IMR-90 (cell line): Measurements from ENCODE around the gene SLC19A1. TPM values are rescaled to one million over a fixed set of nuclear protein-coding genes. Genes with fewer than 3 reads are reported as not detected.
"Not testable (repeated sequence)": the region's sequence is repeated elsewhere in the genome, so short reads cannot be mapped to it uniquely, and the experiment has no call there.

Source experiments
- ATAC-seq: fragments of 200-7000 bp; cut with Tn5 transposase; 2 replicates; pipeline ENCODE4 v1.9.1; 2020; ENCODE audit warnings: low read depth, mild to moderate bottlenecking, moderate library complexity
- BruUV-seq: library from RNA; stranded (reverse); fragments of 400-500 nt; replicated peaks from 2 replicates; lab custom pipeline; 2021; lab: Mats Ljungman, UMichigan
- CTCF ChIA-PET: fragments of 300-600 bp; formaldehyde crosslinking; extraction: SDS; loops from one replicate; lab custom pipeline; 2021; ENCODE audit warnings: antibody characterized with exemption; lab: Yijun Ruan, JAX
- POLR2A ChIA-PET: fragments of 300-600 bp; sonication (Branson Sonifier 250); formaldehyde crosslinking; loops from one replicate; lab custom pipeline; 2022; ENCODE audit warnings: antibody characterized with exemption; ENCODE audit not compliant: unreplicated experiment; lab: Charles Lee
- DNase-seq: peaks from one replicate; pipeline ENCODE4 v3.0.0; 2013
- H2AFZ ChIP-seq: replicated peaks from 2 replicates; pipeline ENCODE3; 2013; ENCODE audit warnings: low read length, mild to moderate bottlenecking; ENCODE audit not compliant: poor library complexity
- H2AK5ac ChIP-seq: 2 replicates; pipeline ENCODE4 v1.6.1; 2013; ENCODE audit warnings: low read depth, low read length, inconsistent platforms
- H2AK9ac ChIP-seq: replicated peaks from 2 replicates; pipeline ENCODE3; 2013; ENCODE audit warnings: mild to moderate bottlenecking, low read depth, low read length, moderate library complexity; ENCODE audit not compliant: poor library complexity
- H2BK120ac ChIP-seq: 2 replicates; pipeline ENCODE4 v1.6.1; 2013; ENCODE audit warnings: low read depth, low read length, inconsistent platforms
- H2BK15ac ChIP-seq: 3 replicates; pipeline ENCODE4 v1.6.1; 2013; ENCODE audit warnings: low read depth, low read length, inconsistent platforms
- H2BK20ac ChIP-seq: 2 replicates; pipeline ENCODE4 v1.6.1; 2013; ENCODE audit warnings: low read depth, mild to moderate bottlenecking, inconsistent platforms, low read length, moderate library complexity
- H2BK5ac ChIP-seq: 2 replicates; pipeline ENCODE4 v1.6.1; 2013; ENCODE audit warnings: mild to moderate bottlenecking, low read depth, low read length, inconsistent platforms; ENCODE audit not compliant: poor library complexity, severe bottlenecking
- H3K14ac ChIP-seq: replicated peaks from 2 replicates; pipeline ENCODE4 v1.6.1; 2013; ENCODE audit warnings: low read depth, low read length, inconsistent platforms
- H3K18ac ChIP-seq: 2 replicates; pipeline ENCODE4 v1.6.1; 2013; ENCODE audit warnings: low read depth, low read length, control low read depth
- H3K23ac ChIP-seq: 2 replicates; pipeline ENCODE4 v1.6.1; 2013; ENCODE audit warnings: low read depth, low read length, inconsistent platforms
- H3K27ac ChIP-seq: 2 replicates; pipeline ENCODE4 v1.5.1; 2013; ENCODE audit warnings: mild to moderate bottlenecking, control low read depth, low read length; ENCODE audit not compliant: insufficient read depth
- H3K27me3 ChIP-seq: 2 replicates; pipeline ENCODE4 v1.6.1; 2013; ENCODE audit warnings: low read length; ENCODE audit not compliant: control insufficient read depth, insufficient read depth
- H3K36me3 ChIP-seq: 2 replicates; pipeline ENCODE4 v1.6.1; 2013; ENCODE audit warnings: low read length, mixed read lengths; ENCODE audit not compliant: control insufficient read depth, insufficient read depth
- H3K4ac ChIP-seq: 2 replicates; pipeline ENCODE4 v1.6.1; 2013; ENCODE audit warnings: low read depth, low read length, inconsistent platforms
- H3K4me1 ChIP-seq: 2 replicates; pipeline ENCODE4 v1.6.1; 2013; ENCODE audit warnings: low read length, mixed read lengths; ENCODE audit not compliant: control insufficient read depth, insufficient read depth
- H3K4me2 ChIP-seq: 2 replicates; pipeline ENCODE4 v1.6.1; 2013; ENCODE audit warnings: low read depth, mild to moderate bottlenecking, control low read depth, low read length, moderate library complexity
- H3K4me3 ChIP-seq: 2 replicates; pipeline ENCODE4 v1.5.1; 2013; ENCODE audit warnings: low read depth, mild to moderate bottlenecking, control low read depth, low read length, moderate library complexity; ENCODE audit not compliant: insufficient read depth
- H3K56ac ChIP-seq: 2 replicates; pipeline ENCODE4 v1.6.1; 2013; ENCODE audit warnings: low read length, inconsistent platforms; ENCODE audit not compliant: insufficient read depth; ENCODE audit errors: extremely low read depth
- H3K79me1 ChIP-seq, 2 experiments: 2 replicates each; pipeline ENCODE4 v1.6.1; 2013; ENCODE audit warnings: low read length in 2 of 2, inconsistent platforms in 1 of 2, low read depth in 1 of 2
- H3K9ac ChIP-seq: 2 replicates; pipeline ENCODE4 v1.6.1; 2013; ENCODE audit warnings: low read depth, low read length, control low read depth
- H3K9me1 ChIP-seq: 2 replicates; pipeline ENCODE4 v1.6.1; 2013; ENCODE audit warnings: low read length, inconsistent platforms; ENCODE audit not compliant: insufficient read depth
- H3K9me3 ChIP-seq: 2 replicates; pipeline ENCODE4 v1.6.1; 2013; ENCODE audit warnings: low read length; ENCODE audit not compliant: control insufficient read depth, insufficient read depth
- H4K20me1 ChIP-seq: 2 replicates; pipeline ENCODE4 v1.6.1; 2013; ENCODE audit warnings: low read length, inconsistent platforms; ENCODE audit not compliant: insufficient read depth
- H4K5ac ChIP-seq: 2 replicates; pipeline ENCODE4 v1.6.1; 2013; ENCODE audit warnings: mild to moderate bottlenecking, low read depth, low read length, control low read depth
- H4K8ac ChIP-seq, 2 experiments: 2 replicates each; pipeline ENCODE4 v1.6.1; 2013; ENCODE audit warnings: low read depth in 2 of 2, low read length in 2 of 2, control low read depth in 1 of 2, inconsistent platforms in 1 of 2
- H4K91ac ChIP-seq: 2 replicates; pipeline ENCODE4 v1.6.1; 2013; ENCODE audit warnings: low read depth, low read length, inconsistent platforms; ENCODE audit not compliant: insufficient read depth
- NFE2L2 ChIP-seq: fragments of 150-350 bp; IDR thresholded peaks from 2 replicates; pipeline ENCODE4 v1.6.1; 2016; ENCODE audit warnings: low read depth, mild to moderate bottlenecking, low read length
- SMC3 ChIP-seq: fragments of 150-350 bp; IDR thresholded peaks from 2 replicates; pipeline ENCODE4 v1.6.1; 2016; ENCODE audit warnings: low read depth, mild to moderate bottlenecking, antibody characterized with exemption, low read length, moderate library complexity
- WGBS, 2 experiments: methylation state at CpG; one replicate each; pipeline versions ENCODE4 v1.1.5 to v1.1.7; 2013; ENCODE audit warnings: missing lambda C conversion rate in 2 of 2; ENCODE audit not compliant: insufficient read length in 1 of 2; ENCODE audit errors: extremely low coverage in 2 of 2; 5-methylcytosine and 5-hydroxymethylcytosine counted together
- dilution Hi-C: fragments of 300-500 bp; cut with HindIII; formaldehyde crosslinking; loops from one replicate; pipeline ENCODE4 v1.14.3; 2018; ENCODE audit warnings: low sequenced_read_pairs; ENCODE audit not compliant: unreplicated experiment
- in situ Hi-C: fragments of 300-500 bp; cut with MboI; formaldehyde crosslinking; loops from 3 replicates; pipeline ENCODE4 v1.14.3; 2019; ENCODE audit warnings: low sequenced_read_pairs, inconsistent platforms, mixed read lengths
- intact Hi-C: fragments of 100-400 bp; cut with micrococcal nuclease; formaldehyde crosslinking; loops from 2 replicates; pipeline ENCODE4 v1.10.0; 2022
- polyA plus RNA-seq, 3 experiments: library from polyadenylated mRNA; depleted of rRNA; stranded (reverse); fragments of >200 nt; gene quantifications; 2 replicates each; pipeline ENCODE4 v1.2.3, GENCODE V29; 2012; ENCODE audit warnings: low replicate concordance in 1 of 3
- total RNA-seq: library from RNA; depleted of rRNA; stranded (reverse); fragments of >200 nt; gene quantifications from 2 replicates; pipeline ENCODE4 v1.2.3, GENCODE V29; 2012

The SLC19A1 gene
- total and polyA plus RNA-seq, 2 of the 4 experiments (the other 2 are of a cell fraction): 2.2 to 16.2 TPM

- Histone ChIP-seq H3K4me2 (no peak overlapping the region), H3K36me3 (peaks cover 49% of the 10 kb centered on the region), H2BK120ac (no peak overlapping the region), H2BK20ac (no peak overlapping the region), H3K14ac (no peak overlapping the region), H3K79me1 (peaks cover 0 to 8% of the 10 kb centered on the region in 2 experiments; a peak in 1 of 4 replicates), H4K5ac (no peak overlapping the region), H4K91ac (no peak overlapping the region), H3K9ac (no peak overlapping the region), H3K4ac (no peak overlapping the region), H2AFZ (no peak overlapping the region), H3K23ac (no peak overlapping the region), H3K18ac (no peak overlapping the region), H2BK15ac (no peak overlapping the region), H3K4me1 (no peaks in the 10 kb centered on the region), H3K56ac (no peak overlapping the region), H2AK5ac (no peak overlapping the region), H2AK9ac (no peak overlapping the region), H3K9me1 (no peaks in the 10 kb centered on the region), H3K27ac (no peak overlapping the region), H4K8ac (no peak overlapping the region), H3K27me3 (no peaks in the 10 kb centered on the region), H3K9me3 (no peaks in the 10 kb centered on the region), H4K20me1 (no peaks in the 10 kb centered on the region; the same call in 1 of the 2 replicates), H3K4me3 (no peak overlapping the region), H2BK5ac (no peak overlapping the region)
- WGBS, 2 experiments: 90% methylated on average over 5 of the region's 13 CpGs; no CpG with 5 or more reads in 1 of the 2 experiments
- intact Hi-C loops: no loop called here
- TF ChIP-seq NFE2L2 (no peak), SMC3 (no peak)
- dilution Hi-C loops: no loop called here
- in situ Hi-C loops: no loop called here
- POLR2A ChIA-PET: no interaction called here
- DNase-seq (no peak), ATAC-seq (no peak)
- BruUV-seq: no TSS peak
- CTCF ChIA-PET: no interaction called here
Observed at GRCh38 chr21:45502006-45502345, 40.3 kb downstream of the SLC19A1 start.

GRCh38 chr21:45501081-45502005 is 40.9 kb downstream of the SLC19A1 start:
- dilution Hi-C loops, POLR2A ChIA-PET: not testable (repeated sequence)
- WGBS, 2 experiments: 83% methylated on average over 4 of the region's 20 CpGs; no CpG with 5 or more reads in 1 of the 2 experiments

More at GRCh38 chr21:45501081-45502005, 40.9 kb downstream of the SLC19A1 start:
- H3K9ac ChIP-seq, CTCF ChIA-PET, H3K4me3 ChIP-seq, H4K20me1 ChIP-seq, H2BK15ac ChIP-seq, ATAC-seq, H3K9me3 ChIP-seq, in situ Hi-C loops, H2BK120ac ChIP-seq, H3K27me3 ChIP-seq, DNase-seq, H3K27ac ChIP-seq, H3K4me2 ChIP-seq, H4K5ac ChIP-seq, H3K14ac ChIP-seq, H3K4me1 ChIP-seq, BruUV-seq, H2BK20ac ChIP-seq, H4K91ac ChIP-seq, H3K23ac ChIP-seq, H2AK9ac ChIP-seq, H3K18ac ChIP-seq, H3K56ac ChIP-seq, H3K9me1 ChIP-seq, H3K4ac ChIP-seq, H4K8ac ChIP-seq, H2AK5ac ChIP-seq, intact Hi-C loops, H2AFZ ChIP-seq, H3K79me1 ChIP-seq: not testable (repeated sequence)
- H2BK5ac ChIP-seq: peak overlapping the region; percentile 36
- peaks cover 51% of the 10 kb centered on the region for H3K36me3 ChIP-seq
